HUES64 (cell line): Measurements from ENCODE around the gene CATSPER1. TPM values are rescaled to one million over a fixed set of nuclear protein-coding genes. Genes with fewer than 3 reads are reported as not detected.

ENCODE experiments used
- H3K27ac ChIP-seq: 2 replicates; pipeline ENCODE4 v1.7.0; 2013; ENCODE audit warnings: low read depth, low read length, inconsistent platforms
- H3K27me3 ChIP-seq: 2 replicates; pipeline ENCODE4 v1.6.1; 2013; ENCODE audit warnings: mild to moderate bottlenecking, low read length; ENCODE audit not compliant: insufficient read depth
- H3K36me3 ChIP-seq: 2 replicates; pipeline ENCODE4 v1.6.1; 2013; ENCODE audit warnings: mild to moderate bottlenecking, low read length; ENCODE audit not compliant: insufficient read depth
- H3K4me1 ChIP-seq: 2 replicates; pipeline ENCODE4 v1.6.1; 2013; ENCODE audit warnings: mild to moderate bottlenecking, low read length, moderate library complexity; ENCODE audit not compliant: insufficient read depth
- H3K4me3 ChIP-seq: 2 replicates; pipeline ENCODE4 v1.5.1; 2013; ENCODE audit warnings: mild to moderate bottlenecking, low read length, moderate library complexity
- H3K9ac ChIP-seq: 2 replicates; pipeline ENCODE4 v1.6.1; 2013; ENCODE audit warnings: mild to moderate bottlenecking, low read depth, low read length
- H3K9me3 ChIP-seq: 2 replicates; pipeline ENCODE4 v1.6.1; 2013; ENCODE audit warnings: low read depth, low read length; ENCODE audit not compliant: insufficient read depth
- WGBS: fragments of 150-250, 120-280 bp; methylation state at CpG from one replicate; pipeline ENCODE4 v1.1.7; 2013; ENCODE audit warnings: missing lambda C conversion rate; 5-methylcytosine and 5-hydroxymethylcytosine counted together
- polyA plus RNA-seq, 2 experiments: library from polyadenylated mRNA; stranded (reverse); fragments of 50-300 nt; gene quantifications; one replicate each; pipeline ENCODE4 v1.2.3, GENCODE V29; 2013

CATSPER1 gene
- not detected for polyA plus RNA-seq (2013, experiment 1 of 2)
- polyA plus RNA-seq (2013, experiment 2 of 2) = not detected

DNA sequence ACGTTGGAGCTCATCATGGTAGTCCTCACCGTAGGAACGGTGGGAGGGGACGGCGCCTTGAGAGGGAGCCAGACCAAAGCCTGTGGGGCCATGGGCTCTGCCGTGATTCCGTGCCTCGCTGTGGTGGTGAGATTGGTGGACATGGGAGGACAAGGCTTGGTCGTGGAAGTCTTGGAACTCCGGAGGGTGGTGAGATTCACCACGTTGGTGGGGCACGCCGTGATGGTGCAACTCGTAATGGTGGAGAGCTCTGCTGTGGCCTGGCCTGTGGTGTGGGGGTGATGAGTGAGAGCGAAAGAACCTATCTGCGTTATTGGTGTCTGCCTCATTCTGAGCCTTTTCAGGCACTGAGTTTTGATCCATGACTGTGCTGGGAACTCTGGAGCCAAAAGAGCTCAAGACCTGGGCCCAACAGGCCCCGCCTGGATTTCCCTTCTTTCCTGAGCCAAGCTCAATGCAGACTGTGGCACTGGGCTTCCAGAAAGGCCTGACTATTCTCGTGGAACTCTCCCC lies at the start of gene CATSPER1:
Gene CATSPER1 (minus strand): TSS at position 463 of the 513 bp plus-strand sequence. CDS start 100 bp downstream, at position 363.
- Histone ChIP-seq H3K27ac (no peak within 1 kb of the TSS), H3K9me3 (no peaks in the 10 kb centered on the region), H3K36me3 (no peaks in the 10 kb centered on the region), H3K27me3 (peaks cover 15% of the 10 kb centered on the region), H3K4me1 (no peaks in the 10 kb centered on the region), H3K4me3 (no peak within 1 kb of the TSS), H3K9ac (no peak within 1 kb of the TSS)
- WGBS = 91% methylated on average over 18 of the region's 18 CpGs

DNA sequence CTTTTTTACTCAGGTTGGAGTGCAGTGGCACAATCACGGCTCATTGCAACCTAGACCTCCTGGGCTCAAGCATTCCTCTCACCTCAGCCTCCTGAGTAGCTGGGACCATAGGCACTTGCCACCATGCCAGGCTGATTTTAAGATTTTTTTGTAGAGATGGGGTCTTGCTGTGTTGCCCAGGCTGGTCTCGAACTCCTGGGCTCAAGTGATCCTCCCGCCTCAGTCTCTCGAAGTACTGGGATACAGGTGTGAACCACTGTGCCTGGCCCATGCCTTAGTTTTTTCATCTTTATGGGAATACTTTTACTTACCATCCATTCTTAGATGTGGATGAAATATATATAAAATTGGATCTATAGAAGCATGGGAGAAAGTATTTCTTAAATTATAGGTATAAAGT lies 49.0 kb upstream of the CATSPER1 start:
- WGBS = 94% methylated on average over 4 of the region's 4 CpGs
- peaks cover 17% of the 10 kb centered on the region; the same call in 1 of the 2 replicates for H3K36me3 ChIP-seq
- H3K27ac ChIP-seq = no peak overlapping the region
- H3K9me3 ChIP-seq = no peaks in the 10 kb centered on the region
- no peaks in the 10 kb centered on the region for H3K27me3 ChIP-seq
- peaks cover 7% of the 10 kb centered on the region for H3K4me1 ChIP-seq
- H3K4me3 ChIP-seq = no peak overlapping the region
- no peak overlapping the region for H3K9ac ChIP-seq

DNA sequence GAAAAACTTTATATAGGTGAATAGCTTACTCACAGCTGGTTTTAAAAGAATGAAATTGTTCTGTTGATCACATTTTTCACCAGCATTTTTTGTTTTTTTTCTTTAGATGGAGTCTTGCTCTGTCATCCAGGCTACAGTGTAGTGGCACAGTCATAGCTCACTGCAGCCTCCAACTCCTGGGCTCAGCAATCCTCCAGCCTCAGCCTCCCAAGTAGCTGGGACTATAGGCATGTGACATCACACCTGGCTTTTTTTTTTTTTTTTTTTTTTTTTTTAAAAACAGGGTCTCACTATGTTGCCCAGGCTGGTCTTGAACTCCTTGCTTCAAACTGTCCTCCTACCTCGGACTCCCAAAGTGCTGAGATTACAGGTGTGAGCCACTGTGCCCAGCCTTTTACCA lies 47.4 kb upstream of the CATSPER1 start:
- H3K36me3 ChIP-seq = peaks cover 23% of the 10 kb centered on the region
- WGBS = 88% methylated on average over 1 of the region's 1 CpG
- H3K4me1 ChIP-seq = peaks cover 11% of the 10 kb centered on the region
- H3K9me3 ChIP-seq = no peaks in the 10 kb centered on the region
- H3K27ac ChIP-seq = no peak overlapping the region
- no peaks in the 10 kb centered on the region for H3K27me3 ChIP-seq
- H3K4me3 ChIP-seq = no peak overlapping the region
- no peak overlapping the region for H3K9ac ChIP-seq

DNA sequence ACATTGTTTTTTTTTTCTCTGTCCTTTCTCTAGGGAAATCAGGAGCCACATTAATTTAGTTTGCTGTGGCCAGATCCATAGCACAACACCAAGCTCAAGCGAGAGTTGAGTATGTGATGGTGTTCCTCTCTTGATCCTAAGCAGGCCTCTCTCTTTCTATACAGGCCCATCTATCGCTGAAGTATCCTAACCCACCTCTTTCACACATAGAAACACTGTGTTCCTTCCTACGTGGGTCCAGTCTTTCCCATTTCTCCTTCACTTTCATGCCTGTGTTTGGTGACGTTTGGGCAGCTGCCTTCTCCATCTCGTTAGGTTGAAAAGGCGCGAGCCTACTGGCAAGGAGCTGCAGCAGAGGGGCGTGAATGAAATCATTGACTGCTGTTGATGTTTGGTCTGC lies 46.2 kb upstream of the CATSPER1 start:
- peaks cover 34% of the 10 kb centered on the region for H3K36me3 ChIP-seq
- 95% methylated on average over 8 of the region's 8 CpGs for WGBS
- H3K4me3 ChIP-seq = no peak overlapping the region
- no peaks in the 10 kb centered on the region for H3K27me3 ChIP-seq
- no peak overlapping the region for H3K9ac ChIP-seq
- H3K27ac ChIP-seq = no peak overlapping the region
- H3K4me1 ChIP-seq = peaks cover 11% of the 10 kb centered on the region
- H3K9me3 ChIP-seq = no peaks in the 10 kb centered on the region

DNA sequence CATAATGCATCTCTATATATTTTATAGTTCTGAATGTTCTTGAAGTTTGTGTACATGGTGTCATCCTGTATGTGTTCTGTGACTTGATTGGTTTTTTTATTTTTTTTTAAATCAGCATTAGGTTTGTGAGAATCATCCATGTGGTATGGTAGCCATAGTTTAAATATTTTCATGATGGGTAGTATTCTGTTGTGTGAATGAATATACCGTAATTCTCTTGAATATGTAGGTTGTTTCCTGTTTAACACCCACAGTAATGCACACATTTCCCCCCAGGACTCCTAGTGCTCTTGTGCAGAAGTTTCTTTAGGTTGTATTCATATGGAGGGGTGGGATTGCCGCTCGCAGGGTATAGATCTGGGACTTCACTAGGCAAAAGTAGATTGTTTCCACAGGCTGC lies 45.8 kb upstream of the CATSPER1 start:
- H3K4me3 ChIP-seq = 0 out of 2 replicates have a peak overlapping the region, but pooled peaks have one; percentile 71
- H3K36me3 ChIP-seq = peaks cover 38% of the 10 kb centered on the region

DNA sequence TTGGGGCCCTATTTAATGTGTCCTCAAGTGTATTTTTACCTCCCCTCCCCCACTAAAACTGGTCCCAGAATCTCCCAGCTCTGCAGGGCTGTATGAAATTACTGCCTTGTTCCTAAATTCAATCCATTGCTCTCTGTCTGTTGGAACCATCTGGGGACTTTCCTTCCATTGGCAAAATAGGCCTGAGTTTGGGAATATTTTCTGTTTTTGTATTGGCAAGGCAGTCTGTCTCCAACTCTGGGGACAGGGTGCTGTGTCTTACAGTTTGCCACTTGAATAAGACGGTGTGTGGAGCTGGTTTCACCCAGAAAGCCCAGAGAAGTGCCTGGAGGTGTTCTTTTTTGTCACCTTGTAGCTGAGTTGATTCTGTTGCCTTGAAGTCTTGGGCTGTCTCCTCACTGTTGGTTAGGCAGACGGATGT lies 45.1 kb upstream of the CATSPER1 start:
- no peak overlapping the region for H3K9ac ChIP-seq

More for the DNA sequence above, 45.8 kb upstream of the CATSPER1 start:
- WGBS = 85% methylated on average over 3 of the region's 3 CpGs
- Histone ChIP-seq H3K27ac (no peak overlapping the region), H3K9me3 (no peaks in the 10 kb centered on the region), H3K4me1 (peaks cover 11% of the 10 kb centered on the region), H3K27me3 (no peaks in the 10 kb centered on the region), H3K9ac (no peak overlapping the region)

DNA sequence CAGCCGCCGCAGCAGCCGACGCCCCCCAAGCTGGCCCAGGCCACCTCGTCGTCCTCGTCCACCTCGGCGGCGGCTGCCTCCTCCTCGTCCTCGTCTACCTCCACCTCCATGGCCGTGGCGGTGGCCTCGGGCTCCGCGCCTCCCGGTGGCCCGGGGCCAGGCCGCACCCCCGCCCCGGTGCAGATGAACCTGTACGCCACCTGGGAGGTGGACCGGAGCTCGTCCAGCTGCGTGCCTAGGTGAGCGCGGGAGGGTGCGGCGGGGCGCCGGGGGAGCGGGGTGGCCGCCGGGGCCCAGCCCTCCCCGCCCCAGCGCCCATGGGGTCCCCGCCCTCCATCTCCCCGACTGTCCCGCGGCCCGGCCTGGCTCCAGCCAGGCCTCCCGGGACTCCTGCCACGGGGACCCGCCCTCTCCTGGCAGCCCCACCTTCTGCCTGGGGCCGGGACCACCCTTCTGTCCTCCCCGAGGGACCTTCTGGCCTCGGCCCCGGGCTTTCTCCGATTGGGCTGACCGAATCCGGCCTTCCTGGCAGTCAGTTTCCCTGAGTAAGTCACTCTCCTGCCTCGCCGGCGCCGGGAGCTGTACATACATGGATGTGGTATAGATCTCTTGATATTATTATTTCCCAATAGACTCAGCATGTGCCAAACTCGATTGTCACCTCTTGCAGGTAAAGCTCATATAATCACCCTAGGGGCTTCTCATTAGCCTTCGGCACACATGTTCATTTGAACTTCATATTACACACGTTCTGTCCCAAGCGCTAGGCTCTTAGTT lies 44.5 kb upstream of the CATSPER1 start:
- Histone ChIP-seq H3K4me1 (peaks cover 11% of the 10 kb centered on the region), H3K4me3 (peak overlapping the region; percentile 71), H3K36me3 (peaks cover 50% of the 10 kb centered on the region), H3K27ac (no peak overlapping the region), H3K27me3 (no peaks in the 10 kb centered on the region), H3K9ac (peak overlapping the region; percentile 74), H3K9me3 (no peaks in the 10 kb centered on the region)
- 4% methylated on average over 60 of the region's 60 CpGs for WGBS

More for the DNA sequence above, 45.1 kb upstream of the CATSPER1 start:
- Histone ChIP-seq H3K4me3 (peak overlapping the region; percentile 71), H3K9me3 (no peaks in the 10 kb centered on the region), H3K36me3 (peaks cover 45% of the 10 kb centered on the region), H3K27ac (no peak overlapping the region), H3K27me3 (no peaks in the 10 kb centered on the region), H3K4me1 (peaks cover 11% of the 10 kb centered on the region)
- 41% methylated on average over 1 of the region's 2 CpGs for WGBS

DNA sequence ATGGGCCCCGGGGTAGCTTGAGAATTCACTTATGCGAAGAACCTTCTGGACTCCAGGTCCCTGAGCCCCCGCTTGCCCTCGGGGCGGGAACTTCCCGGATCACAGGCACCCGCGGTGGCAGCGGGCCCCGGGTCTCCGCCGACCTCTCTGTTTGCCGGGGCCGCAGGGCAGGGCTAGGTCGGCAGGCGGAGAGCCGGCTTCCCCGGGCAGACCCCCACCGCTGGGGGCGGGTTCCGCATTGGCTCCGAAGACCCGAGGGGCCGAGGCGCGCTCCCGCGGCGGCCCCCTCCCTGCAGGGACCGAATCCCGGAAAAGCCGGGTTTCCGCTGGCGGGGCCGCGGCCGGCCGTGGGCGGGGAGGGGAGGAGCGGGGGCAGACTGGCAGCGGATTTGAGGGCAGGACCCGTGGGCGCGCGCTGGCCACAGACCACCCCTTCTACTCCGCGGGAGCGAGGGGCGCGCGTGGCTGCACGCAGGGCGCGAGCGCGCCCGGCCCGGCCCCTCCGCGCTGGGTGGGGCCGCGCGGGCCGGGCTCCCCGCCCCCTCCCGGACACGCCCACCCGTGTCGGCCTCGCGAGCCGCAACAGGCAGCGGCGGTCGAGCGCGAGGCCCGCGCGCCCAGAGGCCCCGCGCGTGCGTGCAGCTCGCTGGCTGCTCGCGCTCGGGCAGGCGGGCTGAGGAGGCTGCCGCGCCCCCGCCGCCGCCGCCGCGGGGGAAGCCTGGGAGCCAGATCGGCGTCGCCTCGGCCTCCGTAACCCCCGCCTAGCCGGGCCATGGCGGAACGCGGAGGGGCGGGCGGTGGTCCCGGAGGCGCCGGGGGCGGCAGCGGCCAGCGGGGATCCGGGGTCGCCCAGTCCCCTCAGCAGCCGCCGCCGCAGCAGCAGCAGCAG lies 43.7 kb upstream of the CATSPER1 start, which contains the start of gene PACS1:
Gene PACS1 (plus strand): TSS at position 558 of the 889 bp plus-strand sequence. CDS start 215 bp downstream, at position 773.
- H3K4me1 ChIP-seq = peaks cover 11% of the 10 kb centered on the region
- peaks cover 59% of the 10 kb centered on the region for H3K36me3 ChIP-seq
- peak within 1 kb of the TSS; percentile 74 for H3K9ac ChIP-seq
- H3K27ac ChIP-seq = peak within 1 kb of the TSS; percentile 89
- H3K27me3 ChIP-seq = no peaks in the 10 kb centered on the region
- peak within 1 kb of the TSS; percentile 71 for H3K4me3 ChIP-seq
- no peaks in the 10 kb centered on the region for H3K9me3 ChIP-seq
- WGBS = 1% methylated on average over 119 of the region's 120 CpGs

DNA sequence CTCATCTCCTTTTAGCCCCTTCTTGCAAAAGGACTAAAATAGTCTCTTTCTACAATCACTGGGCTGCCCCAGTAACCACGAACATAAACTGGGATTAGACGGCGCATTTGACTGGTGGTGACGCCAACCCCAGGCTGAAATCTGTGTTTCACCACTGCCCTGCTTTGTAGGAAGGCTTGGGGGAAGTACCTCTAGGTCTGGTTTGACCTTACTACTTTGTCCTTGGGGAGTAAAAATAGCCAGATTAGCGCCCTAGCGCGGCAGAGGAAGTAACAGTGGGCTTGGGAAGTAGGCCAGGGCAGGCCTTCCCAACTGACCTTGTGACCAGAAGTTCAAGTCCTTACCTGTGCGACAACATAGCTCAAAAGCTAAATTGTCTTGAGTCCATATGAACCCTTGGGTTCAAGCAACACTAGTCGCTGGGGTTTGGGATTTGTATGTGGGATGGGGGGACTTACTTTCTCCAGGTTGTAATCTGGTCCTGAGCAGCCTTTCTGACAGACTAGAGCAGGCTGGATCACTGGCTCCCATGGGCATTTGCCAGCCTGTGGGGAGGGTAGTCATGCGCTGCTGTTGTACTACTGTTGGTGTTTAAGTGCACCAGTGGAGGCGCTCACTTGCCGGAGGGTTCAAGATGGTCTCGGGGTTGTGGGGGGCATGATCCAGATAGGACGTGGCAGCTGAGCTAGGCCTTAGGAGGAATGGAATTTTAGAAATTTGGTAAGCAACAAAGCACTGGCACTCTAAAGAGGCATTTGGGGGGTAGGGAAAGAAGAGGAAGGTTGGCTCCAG lies 42.8 kb upstream of the CATSPER1 start:
- peak overlapping the region; percentile 74 for H3K9ac ChIP-seq
- no peaks in the 10 kb centered on the region for H3K27me3 ChIP-seq
- no peaks in the 10 kb centered on the region for H3K9me3 ChIP-seq
- peaks cover 61% of the 10 kb centered on the region for H3K36me3 ChIP-seq
- peak overlapping the region; percentile 71 for H3K4me3 ChIP-seq
- H3K27ac ChIP-seq = peak overlapping the region; percentile 89
- peaks cover 11% of the 10 kb centered on the region for H3K4me1 ChIP-seq
- WGBS = 82% methylated on average over 14 of the region's 14 CpGs

DNA sequence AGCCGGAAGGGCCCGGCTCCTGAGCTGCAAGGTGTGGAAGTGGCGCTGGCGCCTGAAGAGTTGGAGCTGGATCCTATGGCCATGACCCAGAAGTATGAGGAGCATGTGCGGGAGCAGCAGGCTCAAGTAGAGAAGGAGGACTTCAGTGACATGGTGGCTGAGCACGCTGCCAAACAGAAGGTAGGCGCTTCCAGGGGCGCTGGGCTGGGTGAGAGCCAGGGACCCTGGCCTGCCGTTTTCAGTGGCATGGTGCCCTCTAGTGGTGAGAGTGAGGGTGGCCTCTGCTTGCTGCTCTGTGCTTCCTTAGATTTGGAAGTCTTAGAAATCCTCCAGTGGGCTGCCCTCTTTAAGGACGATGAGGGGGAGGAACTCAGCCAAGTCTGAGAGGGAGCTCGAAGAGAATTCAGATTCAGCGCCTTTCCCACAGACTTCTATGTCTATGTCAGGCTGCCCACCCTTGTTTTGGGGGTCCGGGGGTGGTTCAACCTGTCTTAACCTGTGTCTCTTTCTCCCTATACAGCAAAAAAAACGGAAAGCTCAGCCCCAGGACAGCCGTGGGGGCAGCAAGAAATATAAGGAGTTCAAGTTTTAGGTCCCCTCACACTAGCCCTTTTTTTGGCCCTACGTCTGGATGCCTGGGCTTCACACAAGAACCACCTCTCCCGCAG lies 42.0 kb upstream of the CATSPER1 start:
- Histone ChIP-seq H3K9me3 (no peaks in the 10 kb centered on the region), H3K27ac (peak overlapping the region; percentile 89; the same call in 1 of the 2 replicates), H3K27me3 (no peaks in the 10 kb centered on the region), H3K4me1 (peaks cover 11% of the 10 kb centered on the region), H3K36me3 (peaks cover 63% of the 10 kb centered on the region), H3K4me3 (no peak overlapping the region), H3K9ac (no peak overlapping the region)
- 70% methylated on average over 17 of the region's 17 CpGs for WGBS
